Measurements from ENCODE around the gene DCAF17. TPM values are rescaled to one million over a fixed set of nuclear protein-coding genes. Genes with fewer than 3 reads are reported as not detected.
"Not testable (repeated sequence)": the region's sequence is repeated elsewhere in the genome, so short reads cannot be mapped to it uniquely, and the experiment has no call there.

Gene DCAF17
- total and polyA plus RNA-seq, 4 donors: 2.5 to 10.4 (median 6.1) TPM

DNA sequence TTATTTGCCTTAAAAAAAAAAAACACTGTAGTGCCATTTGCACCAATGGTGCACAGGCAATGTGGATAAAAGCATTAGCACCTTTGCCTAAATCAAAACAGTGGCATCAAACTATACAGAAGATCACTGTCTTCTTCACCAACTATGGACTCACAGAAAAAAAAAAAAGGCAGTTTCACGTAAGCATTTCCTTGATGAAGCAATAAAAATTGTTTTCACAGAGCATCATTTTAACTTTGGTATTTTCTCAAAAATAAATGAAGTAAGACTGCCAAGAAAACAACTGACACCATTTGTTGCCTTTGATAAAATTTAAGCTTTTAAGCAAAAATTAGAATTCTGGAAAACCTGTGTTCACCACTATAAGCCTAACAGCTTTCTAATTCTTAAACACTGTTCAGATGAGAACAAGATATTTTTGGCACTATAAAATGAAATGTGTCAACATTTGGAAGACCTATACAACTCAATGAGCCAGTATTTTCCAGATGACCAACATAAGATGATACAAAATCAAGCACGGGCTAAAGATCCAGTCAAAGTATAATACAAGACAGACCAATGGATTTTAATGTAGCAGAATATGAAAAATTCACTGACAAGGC, 21.4 kb upstream of the DCAF17 start:
- Histone ChIP-seq H3K4me3 (ENCODE audit: low read depth in 1 of 3, low read length in 3 of 3) (no peak overlapping the region), H3K27me3 (ENCODE audit: control insufficient read depth in 4 of 4, insufficient read depth in 4 of 4, low read length in 3 of 4) (no peaks in the 10 kb centered on the region), H3K9me3 (ENCODE audit: control insufficient read depth in 4 of 4, low read length in 3 of 4) (no peaks in the 10 kb centered on the region), H3K4me1 (ENCODE audit: control insufficient read depth in 4 of 4, insufficient read depth in 4 of 4, low read length in 3 of 4) (peaks cover 0 to 3% (median 1%) of the 10 kb centered on the region in 4 donors), H3K27ac (ENCODE audit: low read depth in 1 of 2, low read length in 2 of 2) (no peak overlapping the region), H3K9ac (ENCODE audit: low read depth in 1 of 2, low read length in 2 of 2) (no peak overlapping the region), H3K36me3 (ENCODE audit: control insufficient read depth in 4 of 4, insufficient read depth in 3 of 4, low read depth in 1 of 4, low read length in 3 of 4) (no peaks in the 10 kb centered on the region)
- 96% methylated on average over 2 of the region's 2 CpGs for WGBS
- DNase-seq (ENCODE audit: low spot score): no peak
- TF ChIP-seq FOXA2 (IDR thresholded peaks at IDR 0.05) (no peak), EGR1 (IDR thresholded peaks at IDR 0.05; ENCODE audit: low read depth in 2 of 2) (no peak)
- TF ChIP-seq, protein P1, sequence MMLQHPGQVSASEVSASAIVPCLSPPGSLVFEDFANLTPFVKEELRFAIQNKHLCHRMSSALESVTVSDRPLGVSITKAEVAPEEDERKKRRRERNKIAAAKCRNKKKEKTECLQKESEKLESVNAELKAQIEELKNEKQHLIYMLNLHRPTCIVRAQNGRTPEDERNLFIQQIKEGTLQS (IDR thresholded peaks at IDR 0.05): no peak
- TF ChIP-seq, protein P2, sequence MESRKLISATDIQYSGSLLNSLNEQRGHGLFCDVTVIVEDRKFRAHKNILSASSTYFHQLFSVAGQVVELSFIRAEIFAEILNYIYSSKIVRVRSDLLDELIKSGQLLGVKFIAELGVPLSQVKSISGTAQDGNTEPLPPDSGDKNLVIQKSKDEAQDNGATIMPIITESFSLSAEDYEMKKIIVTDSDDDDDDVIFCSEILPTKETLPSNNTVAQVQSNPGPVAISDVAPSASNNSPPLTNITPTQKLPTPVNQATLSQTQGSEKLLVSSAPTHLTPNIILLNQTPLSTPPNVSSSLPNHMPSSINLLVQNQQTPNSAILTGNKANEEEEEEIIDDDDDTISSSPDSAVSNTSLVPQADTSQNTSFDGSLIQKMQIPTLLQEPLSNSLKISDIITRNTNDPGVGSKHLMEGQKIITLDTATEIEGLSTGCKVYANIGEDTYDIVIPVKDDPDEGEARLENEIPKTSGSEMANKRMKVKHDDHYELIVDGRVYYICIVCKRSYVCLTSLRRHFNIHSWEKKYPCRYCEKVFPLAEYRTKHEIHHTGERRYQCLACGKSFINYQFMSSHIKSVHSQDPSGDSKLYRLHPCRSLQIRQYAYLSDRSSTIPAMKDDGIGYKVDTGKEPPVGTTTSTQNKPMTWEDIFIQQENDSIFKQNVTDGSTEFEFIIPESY (IDR thresholded peaks at IDR 0.05): no peak

DNA sequence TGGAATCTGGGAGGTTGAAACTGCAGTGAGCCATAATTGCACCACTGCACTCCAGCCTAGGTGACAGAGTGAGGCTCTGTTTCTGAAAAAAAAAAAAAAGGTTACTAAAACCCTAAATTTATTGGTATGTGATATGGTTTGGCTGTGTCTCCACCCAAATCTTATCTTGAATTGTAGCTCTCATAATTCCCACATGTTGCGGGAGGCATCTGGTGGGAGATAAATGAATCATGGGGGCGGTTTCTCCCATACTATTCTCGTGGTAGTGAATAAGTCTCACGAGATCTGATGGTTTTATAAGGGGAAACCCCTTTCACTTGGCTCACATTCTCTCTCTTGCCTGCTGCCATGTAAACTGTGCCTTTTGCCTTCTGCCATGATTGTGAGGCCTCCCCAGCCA, 19.4 kb upstream of the DCAF17 start:
- not testable (repeated sequence) for H3K9me3 ChIP-seq (ENCODE audit: control insufficient read depth in 4 of 4, low read length in 3 of 4); H3K36me3 ChIP-seq (ENCODE audit: control insufficient read depth in 4 of 4, insufficient read depth in 3 of 4, low read depth in 1 of 4, low read length in 3 of 4); H3K4me1 ChIP-seq (ENCODE audit: control insufficient read depth in 4 of 4, insufficient read depth in 4 of 4, low read length in 3 of 4); H3K27ac ChIP-seq (ENCODE audit: low read depth in 1 of 2, low read length in 2 of 2); DNase-seq (ENCODE audit: low spot score); H3K9ac ChIP-seq (ENCODE audit: low read depth in 1 of 2, low read length in 2 of 2); H3K4me3 ChIP-seq (ENCODE audit: low read depth in 1 of 3, low read length in 3 of 3); H3K27me3 ChIP-seq (ENCODE audit: control insufficient read depth in 4 of 4, insufficient read depth in 4 of 4, low read length in 3 of 4)
- 91% methylated on average over 4 of the region's 4 CpGs for WGBS

DNA sequence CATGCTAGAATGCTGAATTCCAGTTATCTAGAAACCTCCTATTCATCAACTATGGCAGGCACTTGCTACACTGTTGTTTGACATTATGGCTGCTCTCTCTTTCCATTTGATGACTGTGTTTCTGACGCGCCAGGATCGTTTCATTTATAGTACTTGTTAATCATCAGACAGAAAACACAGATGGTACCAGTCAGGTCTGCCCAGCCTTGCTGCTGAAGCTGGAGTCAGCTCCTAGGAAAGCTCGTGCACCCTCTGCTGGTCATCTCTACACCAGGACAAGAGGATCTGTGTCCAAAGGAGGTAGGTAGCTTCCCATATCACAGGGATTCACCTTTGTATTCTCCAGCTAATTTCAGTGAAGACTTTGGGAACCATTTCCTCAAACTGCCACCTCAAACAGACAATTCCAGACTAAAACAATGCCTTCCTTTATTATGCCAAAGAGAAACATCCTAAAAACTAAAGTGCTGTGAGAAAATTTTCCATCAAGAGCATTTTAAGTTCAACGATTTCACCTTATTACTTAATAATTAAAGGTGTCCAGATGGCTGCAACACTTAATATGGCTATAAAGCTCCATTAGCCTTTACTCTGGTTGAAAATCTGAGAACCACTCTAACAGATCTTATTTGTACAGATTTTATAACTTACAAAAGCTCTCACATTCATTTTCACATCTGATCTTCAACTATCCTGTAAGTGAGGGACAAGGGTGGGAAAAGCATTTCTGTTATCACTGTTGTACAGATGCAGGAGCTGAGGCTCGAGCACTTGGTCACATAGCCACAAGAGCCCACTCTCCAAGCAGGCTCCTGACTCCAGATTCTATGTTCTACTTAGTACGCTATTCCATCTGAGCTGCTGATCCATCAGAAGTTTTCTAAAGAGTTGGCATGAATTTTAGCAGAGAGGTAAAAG, 17.8 kb upstream of the DCAF17 start:
- Histone ChIP-seq H3K9me3 (ENCODE audit: control insufficient read depth in 4 of 4, low read length in 3 of 4) (no peaks in the 10 kb centered on the region), H3K27me3 (ENCODE audit: control insufficient read depth in 4 of 4, insufficient read depth in 4 of 4, low read length in 3 of 4) (no peaks in the 10 kb centered on the region), H3K36me3 (ENCODE audit: control insufficient read depth in 4 of 4, insufficient read depth in 3 of 4, low read depth in 1 of 4, low read length in 3 of 4) (no peaks in the 10 kb centered on the region), H3K9ac (ENCODE audit: low read depth in 1 of 2, low read length in 2 of 2) (no peak overlapping the region), H3K4me3 (ENCODE audit: low read depth in 1 of 3, low read length in 3 of 3) (no peak overlapping the region), H3K27ac (ENCODE audit: low read depth in 1 of 2, low read length in 2 of 2) (peak overlapping the region in 1 of 2 donors; percentile 35), H3K4me1 (ENCODE audit: control insufficient read depth in 4 of 4, insufficient read depth in 4 of 4, low read length in 3 of 4) (peaks cover 0 to 3% (median 1%) of the 10 kb centered on the region in 4 donors)
- 37% methylated on average over 7 of the region's 7 CpGs for WGBS
- TF ChIP-seq SP1 (IDR thresholded peaks at IDR 0.05): peak; percentile 31
- peak; percentile 69 for TF ChIP-seq YY1 (IDR thresholded peaks at IDR 0.05)
- TF ChIP-seq RAD21 (IDR thresholded peaks at IDR 0.05): peak; percentile 98 to 99
- TF ChIP-seq RXRA (IDR thresholded peaks at IDR 0.05): peak; percentile 17 to 33
- no peak for TF ChIP-seq HNF4G (IDR thresholded peaks at IDR 0.05)
- TF ChIP-seq, protein P3, sequence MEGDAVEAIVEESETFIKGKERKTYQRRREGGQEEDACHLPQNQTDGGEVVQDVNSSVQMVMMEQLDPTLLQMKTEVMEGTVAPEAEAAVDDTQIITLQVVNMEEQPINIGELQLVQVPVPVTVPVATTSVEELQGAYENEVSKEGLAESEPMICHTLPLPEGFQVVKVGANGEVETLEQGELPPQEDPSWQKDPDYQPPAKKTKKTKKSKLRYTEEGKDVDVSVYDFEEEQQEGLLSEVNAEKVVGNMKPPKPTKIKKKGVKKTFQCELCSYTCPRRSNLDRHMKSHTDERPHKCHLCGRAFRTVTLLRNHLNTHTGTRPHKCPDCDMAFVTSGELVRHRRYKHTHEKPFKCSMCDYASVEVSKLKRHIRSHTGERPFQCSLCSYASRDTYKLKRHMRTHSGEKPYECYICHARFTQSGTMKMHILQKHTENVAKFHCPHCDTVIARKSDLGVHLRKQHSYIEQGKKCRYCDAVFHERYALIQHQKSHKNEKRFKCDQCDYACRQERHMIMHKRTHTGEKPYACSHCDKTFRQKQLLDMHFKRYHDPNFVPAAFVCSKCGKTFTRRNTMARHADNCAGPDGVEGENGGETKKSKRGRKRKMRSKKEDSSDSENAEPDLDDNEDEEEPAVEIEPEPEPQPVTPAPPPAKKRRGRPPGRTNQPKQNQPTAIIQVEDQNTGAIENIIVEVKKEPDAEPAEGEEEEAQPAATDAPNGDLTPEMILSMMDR (IDR thresholded peaks at IDR 0.05; ENCODE audit: low read depth, low read length, missing input control): peak; percentile 84
- no peak for TF ChIP-seq FOXA1 (IDR thresholded peaks at IDR 0.05)
- TF ChIP-seq HNF4A (conservative IDR thresholded peaks at IDR 0.05): peak in 1 of 2 donors; percentile 31
- peak; percentile 78 for DNase-seq (ENCODE audit: low spot score)

Data from liver (tissue), 9 donors.